HG03025 (cell line): ENCODE data around the gene MPDU1.
"Not testable (repeated sequence)": the region's sequence is repeated elsewhere in the genome, so short reads cannot be mapped to it uniquely, and the experiment has no call there.

Source experiments
- ATAC-seq: cut with Tn5 transposase; IDR thresholded peaks from one replicate; pipeline ENCODE4 v1.9.1; 2021; ENCODE audit warnings: mild to moderate bottlenecking, moderate library complexity; ENCODE audit not compliant: unreplicated experiment, low FRiP score

MPDU1 gene

DNA sequence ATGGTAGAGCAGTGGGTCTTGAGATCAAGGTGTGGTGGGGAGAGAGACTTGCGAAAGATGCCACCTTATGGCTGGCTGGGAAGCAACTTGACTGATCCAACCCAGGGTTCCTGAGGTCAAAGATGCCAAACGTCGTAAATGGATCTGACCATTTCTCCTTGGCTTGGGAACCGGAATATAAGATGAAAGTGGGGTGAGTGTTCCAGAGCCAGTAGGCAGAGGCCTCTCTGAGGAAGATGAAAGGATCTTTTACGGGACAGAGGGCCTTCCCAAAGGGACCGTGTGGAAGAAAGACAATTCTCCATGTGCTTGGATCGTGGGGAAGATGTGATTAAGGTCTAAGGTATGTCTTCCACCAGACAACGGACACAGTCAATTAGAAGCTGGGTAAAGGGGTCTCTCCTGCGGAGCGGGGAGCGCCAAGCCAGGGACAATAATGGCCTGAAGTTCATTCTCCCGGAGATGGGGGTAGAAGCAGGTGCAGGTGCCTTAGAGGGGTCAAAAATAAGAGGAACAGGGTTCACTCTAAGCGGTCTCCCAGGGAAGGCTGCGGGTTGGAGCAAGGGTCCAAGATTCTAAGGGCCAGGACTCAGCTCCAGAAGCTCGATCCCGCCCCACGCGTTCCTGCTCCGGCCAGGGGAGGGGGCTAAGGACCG lies 30.2 kb downstream of the MPDU1 start:
- ATAC-seq = no peak

DNA sequence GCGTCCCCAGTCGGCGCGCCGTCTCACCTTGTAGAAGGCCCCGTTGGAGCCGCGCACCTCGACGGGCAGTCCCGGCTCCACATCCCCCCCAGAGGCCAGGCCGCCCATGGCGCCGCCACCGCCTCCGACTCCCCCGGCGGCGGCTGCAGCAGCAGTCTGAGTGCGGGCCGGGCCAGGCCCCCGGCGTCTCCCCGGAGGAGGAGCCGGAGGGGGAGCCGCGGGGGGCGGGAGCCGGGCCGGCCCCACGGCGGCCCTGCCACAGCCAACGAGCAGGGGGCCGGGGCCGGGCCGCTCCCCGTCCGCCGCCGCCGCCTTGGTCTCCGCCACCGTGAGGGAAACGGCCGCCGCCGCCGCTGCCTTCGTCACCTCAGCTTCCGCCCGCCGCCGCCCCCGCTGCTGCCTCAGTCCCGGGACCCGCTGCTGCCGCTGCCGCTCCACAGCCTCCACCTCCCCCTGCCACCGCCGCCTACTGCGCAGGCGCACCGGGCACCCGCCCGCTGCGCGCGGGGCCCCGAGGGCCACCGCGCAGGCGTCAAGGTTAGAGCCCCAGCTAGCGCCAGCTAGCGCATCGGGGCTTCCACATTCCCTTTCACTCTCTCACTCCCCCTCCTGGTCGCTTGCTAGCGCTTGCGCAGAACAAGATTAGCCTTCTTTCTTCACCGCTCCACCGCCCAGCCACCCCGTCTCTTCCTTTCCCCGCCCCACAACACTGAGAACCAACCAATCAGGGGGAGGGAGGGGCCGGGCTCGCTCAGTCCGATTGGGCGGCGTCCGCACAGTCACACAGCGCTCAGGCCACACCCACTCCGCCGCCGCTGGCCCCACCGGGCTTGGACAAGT lies 31.0 kb downstream of the MPDU1 start, which contains the start of gene FXR2:
Gene FXR2 (minus strand): TSS at position 473 of the 840 bp plus-strand sequence. CDS start 365 bp downstream, at position 108.
- ATAC-seq = peak; percentile 89

- ATAC-seq = no peak
Measured at GRCh38 chr17:7615265-7615747, 31.7 kb downstream of the MPDU1 start.

DNA sequence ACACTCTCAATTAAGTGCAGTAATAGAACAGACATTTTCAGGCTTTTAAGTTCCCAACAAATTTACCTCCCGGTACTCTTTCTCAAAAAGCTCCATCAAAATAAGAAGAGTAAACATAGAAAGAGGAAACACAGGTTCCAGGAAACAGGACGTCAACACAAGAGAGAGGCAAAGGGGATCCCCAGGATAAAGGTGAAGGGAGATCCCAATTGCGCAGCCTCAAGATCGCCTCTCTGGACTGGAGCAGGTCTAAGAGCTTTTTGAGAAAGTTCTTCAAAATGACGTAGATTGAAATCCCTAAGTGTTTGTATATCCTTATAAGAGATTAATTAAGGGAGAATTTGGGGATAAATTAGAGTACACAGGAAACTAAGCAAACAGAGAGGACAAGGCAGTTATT lies 35.0 kb downstream of the MPDU1 start:
- ATAC-seq = no peak

GRCh38 chr17:7620835-7621234 lies 37.2 kb downstream of the MPDU1 start:
- ATAC-seq = no peak

GRCh38 chr17:7623661-7624060 lies 40.0 kb downstream of the MPDU1 start:
- ATAC-seq = no peak

- ATAC-seq = not testable (repeated sequence)
Measured at GRCh38 chr17:7625749-7626148, 42.1 kb downstream of the MPDU1 start.

- no peak for ATAC-seq
Measured at GRCh38 chr17:7626307-7626706, 42.7 kb downstream of the MPDU1 start.

GRCh38 chr17:7626956-7627249 lies 43.3 kb downstream of the MPDU1 start:
- no peak for ATAC-seq

GRCh38 chr17:7627250-7628121 lies 43.8 kb downstream of the MPDU1 start, which contains the start of gene SAT2:
Gene SAT2, minus strand, starts transcription at chr17:7627821. Its CDS starts 186 bp downstream, at chr17:7627635.
- ATAC-seq = peak; percentile 77

DNA sequence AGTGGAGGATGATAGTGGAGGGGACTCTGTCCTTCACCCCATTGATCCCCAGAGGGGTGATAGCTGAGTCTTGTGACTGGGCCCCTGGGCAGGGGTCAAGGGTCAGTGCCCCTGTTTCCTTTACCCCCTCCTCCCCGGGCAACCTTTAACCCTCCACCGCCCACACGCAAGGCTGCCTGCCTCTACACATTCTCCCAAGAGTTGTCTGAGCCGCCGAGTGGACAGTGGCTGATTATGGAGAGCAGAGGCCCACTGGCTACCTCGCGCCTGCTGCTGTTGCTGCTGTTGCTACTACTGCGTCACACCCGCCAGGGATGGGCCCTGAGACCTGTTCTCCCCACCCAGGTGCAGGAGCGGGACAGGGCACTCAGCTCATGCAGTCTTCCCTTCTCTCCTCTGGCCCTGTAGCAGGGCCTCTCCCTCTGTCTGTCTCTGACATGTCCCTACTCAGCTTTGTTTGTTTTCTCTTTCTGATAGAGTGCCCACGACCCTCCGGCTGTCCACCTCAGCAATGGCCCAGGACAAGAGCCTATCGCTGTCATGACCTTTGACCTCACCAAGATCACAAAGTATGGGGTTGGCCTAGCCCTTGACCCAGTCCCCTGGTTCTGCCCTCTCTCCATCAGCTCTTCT lies 46.4 kb downstream of the MPDU1 start, which contains the start of gene SHBG:
Gene SHBG (plus strand): TSS at position 197 of the 633 bp plus-strand sequence. CDS start 38 bp downstream, at position 235.
- ATAC-seq = no peak

DNA sequence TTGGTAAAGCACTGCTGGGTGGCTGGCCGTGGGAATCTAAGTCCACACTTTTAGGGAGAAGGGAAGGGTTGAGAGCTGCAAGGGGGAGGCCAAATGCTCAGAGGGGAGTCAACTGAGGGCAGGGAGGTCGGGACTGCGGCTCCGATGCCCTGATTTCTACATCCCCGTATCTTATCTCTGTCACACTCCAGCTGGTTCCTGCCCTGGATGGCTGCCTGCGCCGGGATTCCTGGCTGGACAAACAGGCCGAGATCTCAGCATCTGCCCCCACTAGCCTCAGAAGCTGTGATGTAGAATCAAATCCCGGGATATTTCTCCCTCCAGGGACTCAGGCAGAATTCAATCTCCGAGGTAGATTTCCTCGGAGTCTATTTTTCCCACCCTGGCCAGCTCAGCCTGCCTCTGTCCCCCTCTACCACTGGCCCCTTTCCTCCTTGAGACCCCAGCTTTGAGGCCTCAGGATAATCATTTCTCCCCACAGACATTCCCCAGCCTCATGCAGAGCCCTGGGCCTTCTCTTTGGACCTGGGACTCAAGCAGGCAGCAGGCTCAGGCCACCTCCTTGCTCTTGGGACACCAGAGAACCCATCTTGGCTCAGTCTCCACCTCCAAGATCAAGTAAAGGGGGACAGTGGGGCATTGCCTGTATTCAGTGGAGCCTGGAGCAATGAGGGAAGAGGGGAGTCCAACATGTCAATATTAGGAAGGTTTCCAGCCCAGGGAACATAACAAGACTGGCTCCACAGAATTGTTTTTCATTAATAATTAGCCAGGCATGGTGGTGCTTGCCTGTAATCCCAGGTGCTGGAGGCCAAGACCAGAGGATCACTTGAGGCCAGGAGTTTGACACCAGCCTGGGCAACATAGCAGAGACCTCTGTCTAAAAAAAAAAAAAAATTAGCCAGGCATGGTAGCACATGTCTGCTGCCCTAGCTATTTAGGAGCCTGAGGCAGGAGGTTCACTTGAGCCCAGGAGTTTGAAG lies 48.0 kb downstream of the MPDU1 start:
- no peak for ATAC-seq

- no peak for ATAC-seq
Measured at GRCh38 chr17:7632492-7632894, 48.8 kb downstream of the MPDU1 start.

- no peak for ATAC-seq
Measured at GRCh38 chr17:7633093-7633492, 49.4 kb downstream of the MPDU1 start.

DNA sequence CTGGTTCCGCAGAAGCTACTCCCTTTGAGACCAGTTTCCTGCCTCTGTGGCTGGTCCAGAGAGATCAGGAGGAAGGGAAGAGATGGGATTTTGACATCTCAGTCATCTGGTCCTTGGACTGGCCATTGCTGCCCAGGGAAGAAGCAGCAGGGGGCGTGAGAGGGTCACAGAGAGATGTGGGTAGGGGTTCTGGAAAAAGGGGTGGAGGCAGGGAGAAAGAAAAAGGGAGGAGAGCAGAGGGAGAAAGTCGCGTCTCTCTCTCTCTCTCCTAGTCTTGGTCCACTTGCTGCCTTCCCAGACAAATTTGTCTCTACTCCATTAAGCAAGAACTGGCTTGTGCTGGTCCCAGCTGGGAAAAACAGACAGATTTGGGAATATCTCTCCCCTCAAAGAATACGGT lies 50.7 kb downstream of the MPDU1 start:
- ATAC-seq = no peak

- ATAC-seq = no peak
Measured at GRCh38 chr17:7636163-7636562, 52.5 kb downstream of the MPDU1 start.
